RPMI7951 (cell line): Measurements from ENCODE around the gene IFNG-AS1. TPM values are rescaled to one million over a fixed set of nuclear protein-coding genes. Genes with fewer than 3 reads are reported as not detected.

Source experiments
- DNase-seq: peaks from one replicate; pipeline ENCODE4 v3.0.0-alpha.2; 2012; ENCODE audit warnings: low read depth
- total RNA-seq: library from RNA; depleted of rRNA; stranded (reverse); fragments of >200 nt; shearing (Covaris generic); gene quantifications from 2 replicates; pipeline ENCODE4 v1.2.3, GENCODE V29; 2014; rRNA removed

The IFNG-AS1 gene
- total RNA-seq, result not detected in 2 replicates

DNA sequence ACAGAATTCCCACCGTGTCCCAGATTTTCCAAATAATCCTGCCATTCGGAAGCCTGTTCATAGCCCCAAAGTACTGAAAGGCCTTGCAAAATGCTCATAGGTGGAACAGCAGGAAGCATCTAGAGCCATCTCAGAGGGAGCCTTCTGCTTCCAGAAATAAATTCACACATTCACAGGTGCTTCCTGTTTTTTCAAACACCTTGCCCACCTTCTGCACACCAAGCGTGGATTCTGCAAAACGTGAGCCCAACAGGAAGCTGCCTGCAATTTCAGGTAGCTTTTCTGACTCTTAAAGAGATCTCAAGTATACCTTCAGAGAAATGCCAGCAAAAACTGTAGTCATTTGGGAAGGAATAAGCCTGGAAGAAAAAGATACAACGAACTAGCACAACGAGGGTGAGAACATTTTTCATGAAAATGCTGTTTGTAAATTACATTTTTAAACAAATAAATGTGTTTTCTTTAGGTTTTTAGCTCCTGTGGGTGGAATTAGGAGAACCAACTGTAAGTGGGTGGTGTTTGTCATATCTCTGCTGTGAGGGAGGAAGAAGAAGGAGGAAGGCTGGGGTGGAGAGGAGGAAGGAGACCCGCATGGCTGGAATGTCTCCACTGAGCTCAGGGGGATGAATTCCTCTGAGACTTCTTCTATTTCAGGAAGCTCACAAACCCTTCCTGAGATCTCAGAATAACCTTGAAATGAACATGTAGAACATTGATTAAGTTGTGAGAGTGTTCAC is at the start of gene IFNG-AS1:
Gene IFNG-AS1, plus strand, starts transcription at position 264 of the 737 bp plus-strand sequence.
- no peak for DNase-seq

- no peak for DNase-seq
Observed at GRCh38 chr12:67939611-67940010, 49.6 kb upstream of the IFNG-AS1 start.

GRCh38 chr12:67940780-67941243 is 48.4 kb upstream of the IFNG-AS1 start:
- peak; percentile 65 for DNase-seq

DNA sequence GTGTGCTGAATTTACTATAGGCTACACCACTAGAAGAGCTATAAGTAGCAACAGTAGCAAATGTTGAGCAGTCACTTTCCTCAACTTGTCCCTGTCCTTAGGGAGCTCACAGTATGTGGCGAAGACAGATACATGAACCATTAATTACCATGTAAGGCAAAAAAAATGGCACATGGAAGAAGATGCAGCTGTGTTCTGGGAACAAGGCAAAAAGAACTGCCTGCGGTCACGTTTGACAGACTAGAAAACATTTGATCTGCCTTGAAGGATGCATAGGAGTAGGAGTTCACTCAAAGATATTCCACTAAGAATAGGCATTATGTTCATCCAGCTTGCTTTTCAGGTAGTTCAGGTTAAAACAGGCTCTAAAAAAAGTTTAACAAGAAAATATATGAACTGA is 46.5 kb upstream of the IFNG-AS1 start:
- peak; percentile 15 for DNase-seq

DNA sequence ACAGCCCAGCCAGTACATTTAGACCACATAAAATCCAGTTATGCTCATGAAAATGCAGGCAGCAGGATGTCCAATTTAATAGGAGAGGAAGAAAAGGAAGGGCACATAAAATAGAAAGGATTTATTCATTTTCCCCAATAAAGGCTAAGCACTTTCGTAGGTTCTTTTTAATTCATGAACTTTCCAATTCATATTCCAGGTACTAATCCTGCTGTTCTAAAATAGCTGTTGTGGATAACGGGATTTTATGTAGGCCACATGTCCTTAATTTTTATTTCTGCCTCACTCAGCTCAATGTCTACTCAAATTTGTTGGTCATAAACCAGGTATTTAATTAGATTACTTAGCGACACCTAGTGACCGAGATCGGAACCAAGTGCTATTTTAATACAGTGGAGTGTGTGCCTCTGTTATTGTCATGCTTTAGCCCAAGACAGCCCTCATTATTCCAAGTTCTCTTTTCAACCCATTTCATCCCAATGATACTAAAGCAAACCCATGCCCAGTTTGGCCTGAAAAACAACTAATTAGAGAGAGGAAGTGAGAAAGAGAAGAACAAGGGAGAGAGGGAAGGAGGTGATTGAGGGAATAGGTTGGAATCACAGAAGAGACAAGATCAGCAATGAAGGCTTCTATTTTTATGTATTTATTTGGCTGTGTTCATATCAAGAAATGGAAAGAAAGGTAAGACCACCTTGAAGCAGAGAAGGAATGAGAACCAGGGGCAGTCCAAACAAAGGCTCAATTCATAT is 45.9 kb upstream of the IFNG-AS1 start:
- peak; percentile 67 for DNase-seq

- DNase-seq, result no peak
Observed at GRCh38 chr12:67944093-67944492, 45.2 kb upstream of the IFNG-AS1 start.

GRCh38 chr12:67952787-67953186 is 36.5 kb upstream of the IFNG-AS1 start:
- no peak for DNase-seq

DNA sequence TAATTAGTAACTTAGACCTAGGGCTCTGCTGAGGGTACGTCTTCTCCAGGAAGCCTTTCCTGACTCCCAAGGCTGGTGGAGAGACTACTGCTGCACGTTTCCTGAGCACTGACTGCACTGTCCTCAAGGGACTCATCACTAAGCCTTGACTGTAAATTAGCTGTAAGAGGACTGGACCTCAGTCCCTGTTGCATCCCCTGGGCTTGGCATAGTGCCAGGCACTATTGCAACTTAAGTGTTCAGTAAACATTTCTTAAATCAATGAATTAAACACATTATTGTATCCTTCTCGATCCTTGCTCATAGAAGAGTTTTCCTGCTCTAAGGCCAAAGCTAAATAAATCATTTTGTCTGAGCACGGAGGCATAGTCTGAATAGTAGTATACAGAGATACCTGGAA is 31.9 kb upstream of the IFNG-AS1 start:
- DNase-seq, result no peak

DNA sequence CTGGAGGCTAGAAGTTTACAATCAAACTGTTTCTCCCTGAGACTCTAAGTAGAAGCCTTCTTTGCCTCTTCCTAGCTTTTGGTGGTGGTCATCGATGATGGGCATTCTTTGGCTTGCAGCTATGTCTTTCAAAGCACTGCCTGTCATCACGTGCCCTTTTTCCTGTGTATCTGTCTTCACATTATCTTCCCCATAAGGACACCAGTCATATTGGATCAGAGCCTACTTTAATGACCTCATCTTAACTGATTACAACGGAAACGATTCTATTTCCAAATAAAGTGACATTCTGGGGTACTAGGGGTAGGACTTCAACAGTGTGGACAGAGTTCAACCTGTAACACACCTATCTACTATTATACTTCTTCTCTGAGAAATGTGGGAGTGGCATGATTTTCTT is 31.1 kb upstream of the IFNG-AS1 start:
- DNase-seq, result peak; percentile 9

DNA sequence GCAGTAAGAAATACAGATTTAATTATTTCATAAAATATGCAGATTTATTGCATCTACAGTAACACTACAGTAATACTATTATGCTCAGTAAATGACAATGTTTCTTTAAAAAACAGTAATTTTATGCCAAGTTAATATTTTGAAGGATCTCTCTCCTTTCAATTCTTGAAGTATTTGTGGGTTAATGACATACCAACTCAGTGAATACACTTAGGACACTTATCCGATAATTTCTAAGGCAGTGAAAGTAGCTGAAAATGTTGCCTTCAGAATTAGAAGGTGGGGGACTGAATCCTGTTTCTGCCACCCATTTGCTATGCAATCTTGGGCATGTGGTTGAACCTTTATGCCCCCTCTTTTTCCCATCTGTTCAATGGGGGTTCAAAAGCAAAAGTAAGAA is 24.8 kb upstream of the IFNG-AS1 start:
- no peak for DNase-seq

GRCh38 chr12:67966560-67966959 is 22.7 kb upstream of the IFNG-AS1 start:
- DNase-seq, result peak; percentile 1

- no peak for DNase-seq
Observed at GRCh38 chr12:67968321-67968720, 20.9 kb upstream of the IFNG-AS1 start.

- no peak for DNase-seq
Observed at GRCh38 chr12:67968725-67969124, 20.5 kb upstream of the IFNG-AS1 start.

DNA sequence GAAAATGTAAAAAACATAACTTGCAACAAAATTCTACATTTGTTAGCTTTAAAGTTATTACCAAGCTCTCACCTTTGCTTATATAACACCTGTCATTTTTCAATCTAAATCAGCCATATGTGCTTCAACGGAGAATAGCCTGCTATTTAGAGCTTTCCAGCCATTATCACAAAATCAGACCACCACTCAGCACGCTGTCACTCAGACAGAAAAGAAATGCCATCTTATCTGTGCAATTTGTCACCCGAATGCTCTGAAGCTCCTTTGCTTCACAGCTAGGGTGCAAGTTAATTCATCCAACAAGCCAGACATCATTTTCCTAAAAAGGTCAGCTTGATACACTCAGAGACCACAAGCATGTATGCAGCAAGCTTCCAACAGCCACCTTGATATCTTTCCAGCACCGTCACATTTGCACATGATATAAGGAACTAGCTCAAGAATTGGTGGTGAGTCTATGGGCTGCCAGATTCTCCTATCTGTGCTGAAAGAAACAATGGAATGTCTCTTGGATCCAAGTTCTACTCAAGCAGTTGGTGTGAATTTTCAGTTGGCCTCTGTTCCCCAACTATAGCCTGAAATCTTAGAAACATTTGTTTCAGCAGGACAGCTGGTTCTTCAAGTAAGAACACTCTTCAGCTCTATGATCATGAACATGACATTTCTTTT is 20.0 kb upstream of the IFNG-AS1 start:
- no peak for DNase-seq

- DNase-seq, result no peak
Observed at GRCh38 chr12:67977668-67978067, 11.6 kb upstream of the IFNG-AS1 start.

DNA sequence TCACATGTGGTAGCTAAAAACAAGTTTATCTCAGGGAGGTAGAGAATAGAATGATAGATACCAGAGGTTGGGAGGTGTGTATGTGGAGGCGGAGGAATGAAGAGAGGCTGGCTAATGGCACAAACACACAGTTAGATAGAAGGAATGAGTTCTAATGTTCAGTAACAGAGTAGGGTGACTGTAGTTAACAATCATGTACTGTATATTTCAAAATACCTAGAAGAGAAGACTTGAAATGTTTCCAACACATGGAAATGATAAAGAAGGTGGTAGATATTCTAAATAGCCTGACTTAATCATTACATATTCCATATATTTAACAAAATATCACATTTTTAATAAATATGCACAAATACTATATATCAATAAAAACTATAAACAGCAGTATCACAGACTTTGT is 8.9 kb upstream of the IFNG-AS1 start:
- DNase-seq, result no peak

GRCh38 chr12:67981287-67982162 is 7.7 kb upstream of the IFNG-AS1 start:
- peak; percentile 83 for DNase-seq

DNA sequence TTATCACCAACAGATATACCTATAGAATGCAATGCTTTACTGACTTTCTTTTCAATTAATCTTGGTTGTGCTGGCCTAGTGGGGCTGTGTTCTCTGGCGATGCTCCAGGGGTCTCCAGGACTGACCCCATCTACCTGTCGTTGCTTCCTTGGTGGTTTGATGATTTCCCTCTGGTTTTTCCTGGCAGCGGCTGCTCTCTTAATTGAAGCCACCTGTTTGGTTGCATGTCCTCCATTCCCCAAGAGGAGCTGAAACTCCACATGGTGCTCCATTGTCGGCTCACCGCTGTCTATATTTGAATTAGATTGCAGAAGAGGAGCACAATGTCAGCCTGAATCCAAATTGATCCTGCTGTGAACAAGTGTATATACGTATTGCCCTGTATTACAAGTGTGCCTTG is 7.1 kb upstream of the IFNG-AS1 start:
- peak; percentile 63 for DNase-seq

- no peak for DNase-seq
Observed at GRCh38 chr12:67986632-67987031, 2.6 kb upstream of the IFNG-AS1 start.

GRCh38 chr12:67988601-67989021 is 636 bp upstream of the IFNG-AS1 start:
- no peak for DNase-seq

DNA sequence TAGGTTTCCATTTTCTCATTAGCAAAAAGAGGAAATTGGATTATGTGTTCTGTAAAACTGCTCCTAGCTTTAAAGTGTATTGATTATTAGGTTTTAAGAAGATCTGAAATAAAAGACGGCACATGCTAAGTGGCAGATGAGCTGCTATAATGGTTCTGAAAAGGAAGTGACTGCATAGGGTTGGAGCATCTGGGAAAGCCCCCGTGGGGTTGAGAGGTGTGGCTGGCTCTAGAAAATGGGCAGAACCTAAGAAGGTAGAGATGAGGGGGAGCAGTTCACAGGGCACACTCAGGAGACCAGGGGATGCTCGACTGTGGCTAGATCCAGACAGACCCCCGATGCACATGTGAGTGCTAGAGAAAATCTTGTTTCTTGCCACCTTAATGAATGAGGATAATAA is 1.9 kb downstream of the IFNG-AS1 start:
- no peak for DNase-seq

DNA sequence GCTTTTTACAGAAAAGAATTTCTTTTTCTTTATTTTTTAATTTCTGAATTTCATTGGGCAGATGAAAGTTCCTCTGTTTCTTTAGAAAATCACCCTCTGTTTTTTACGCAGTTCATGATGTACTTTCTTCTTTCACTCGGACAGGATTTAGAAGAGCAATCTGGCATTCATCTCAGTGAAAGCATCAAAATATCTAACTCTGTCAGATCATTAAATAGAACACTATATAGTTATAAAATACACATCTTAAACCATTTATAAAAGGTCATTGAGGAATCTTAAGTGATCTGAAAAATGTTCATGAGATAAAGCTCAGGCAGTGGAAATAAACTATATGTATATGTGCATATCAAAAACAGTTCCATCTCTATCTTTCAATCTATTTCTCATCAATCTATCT is 3.9 kb downstream of the IFNG-AS1 start:
- DNase-seq, result no peak
